ELR (cell line): ENCODE data around the gene RTL3.

Experiments used
- DNase-seq: peaks from one replicate; pipeline ENCODE4 v3.0.0-alpha.2; 2015; ENCODE audit warnings: low read depth

The RTL3 gene

DNA sequence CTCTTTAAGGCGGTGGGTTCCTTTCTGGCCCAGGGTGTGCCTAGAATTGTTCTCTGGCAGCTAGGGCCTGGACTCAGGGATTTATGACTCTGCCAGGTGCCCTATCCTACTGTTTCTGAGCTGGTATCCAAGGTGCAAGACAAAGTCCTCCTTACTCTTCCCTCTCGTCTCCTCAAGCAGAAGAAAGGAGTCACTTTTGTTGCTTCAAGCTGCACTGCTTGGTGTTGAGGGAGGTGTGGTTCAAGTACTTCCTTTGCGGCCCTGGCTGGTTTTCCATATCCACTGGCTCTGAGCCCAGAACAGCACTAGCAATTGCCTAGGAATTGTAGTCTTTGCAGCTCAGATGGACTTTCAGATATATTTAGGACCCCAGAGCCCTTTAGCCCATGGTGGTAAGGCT, 39.3 kb downstream of the RTL3 start:
- no peak for DNase-seq

DNA sequence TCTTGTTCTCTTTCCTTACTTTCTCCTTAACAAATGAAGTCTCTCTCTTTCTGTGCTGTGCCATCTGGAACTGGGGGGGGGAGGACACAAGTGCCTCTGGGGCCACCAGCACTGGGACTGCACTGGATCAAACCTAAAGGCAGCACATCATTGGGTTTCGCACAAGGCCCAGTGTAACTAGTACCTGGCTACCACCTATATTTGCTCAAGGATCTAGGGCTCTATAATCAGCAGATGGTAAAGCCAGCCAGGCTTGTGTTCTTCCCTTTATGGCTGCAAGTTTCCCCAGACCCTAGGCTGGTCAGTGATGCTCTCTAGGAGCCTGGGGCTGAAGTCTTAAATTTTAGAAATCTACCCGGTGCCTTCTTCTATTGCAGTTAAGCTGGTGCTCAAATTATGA, 40.1 kb downstream of the RTL3 start:
- no peak for DNase-seq

DNA sequence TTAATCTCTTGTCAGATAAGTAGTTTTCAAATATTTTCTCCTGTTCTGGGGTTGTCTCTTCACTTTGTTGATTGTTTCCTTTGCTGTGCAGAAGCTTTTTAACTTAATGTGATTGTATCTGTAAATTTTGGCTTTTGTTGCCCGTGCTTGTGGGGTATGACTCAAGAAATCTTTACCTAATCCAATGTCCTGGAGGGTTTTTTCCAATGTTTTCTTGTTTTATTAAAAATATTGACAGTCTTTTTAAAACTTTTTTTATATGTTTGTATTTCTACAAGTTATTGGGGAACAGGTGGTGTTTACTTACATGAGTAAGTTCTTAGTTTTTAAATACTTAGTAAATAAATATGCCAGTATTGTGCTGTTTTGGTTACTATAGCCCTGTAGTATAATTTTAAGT, 44.9 kb downstream of the RTL3 start:
- DNase-seq = no peak
